Activated naive CD4-positive, alpha-beta T cell (primary cell): ENCODE data around the gene PPARA.

Experiments
- DNase-seq, 4 experiments: peaks; one replicate each; lab custom pipeline; 2025; lab: John Stamatoyannopoulos, UW

The PPARA gene

GRCh38 chr22:46150034-46150654 is at the start of gene PPARA:
Gene PPARA, plus strand, starts transcription at chr22:46150526. Its CDS starts 47,858 bp downstream, at chr22:46198384.
- peak; percentile 42 to 85 (median 54) for DNase-seq

DNA sequence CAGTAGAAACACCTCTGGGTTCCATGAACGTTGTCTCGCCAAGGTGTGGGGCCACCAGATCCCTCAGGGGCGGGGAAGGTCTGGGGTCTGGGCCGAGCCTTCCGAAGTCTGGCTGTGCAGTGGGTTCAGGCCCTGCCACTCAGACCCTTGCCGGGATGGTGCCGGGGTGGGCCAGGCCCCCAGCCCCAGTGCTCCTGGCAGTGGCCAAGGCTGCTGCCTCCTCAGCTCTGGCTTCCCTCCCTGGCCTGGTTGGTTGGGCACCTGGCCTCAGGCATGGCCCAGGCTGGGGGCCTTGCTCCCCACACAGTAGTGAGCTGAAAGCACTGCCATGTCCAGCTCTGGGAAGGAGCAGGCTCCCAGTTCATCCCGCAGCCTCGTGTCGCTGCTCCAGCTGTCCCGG is 48.2 kb upstream of the PPARA start:
- no peak for DNase-seq

GRCh38 chr22:46102752-46103151 is 47.6 kb upstream of the PPARA start:
- no peak for DNase-seq

DNA sequence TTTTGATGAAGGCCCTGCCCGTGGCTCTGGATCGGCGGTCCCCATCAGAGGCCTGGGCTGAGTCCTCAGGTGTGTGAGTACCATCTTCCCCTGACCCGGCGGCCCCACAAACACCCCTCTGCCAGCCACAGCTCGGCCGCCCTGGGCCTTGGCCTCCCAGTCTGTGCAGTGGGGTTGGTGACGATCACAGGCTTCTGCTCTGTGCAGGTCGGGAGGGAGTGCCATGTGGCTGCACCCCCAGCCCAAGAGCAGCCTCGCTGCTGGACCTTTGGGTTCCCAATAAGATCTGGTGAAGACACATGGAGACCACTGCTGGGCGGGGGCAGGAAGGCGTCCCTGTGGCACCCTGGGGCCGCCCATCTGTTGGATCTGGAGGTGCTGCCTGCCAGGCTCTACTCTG is 47.1 kb upstream of the PPARA start:
- no peak for DNase-seq

DNA sequence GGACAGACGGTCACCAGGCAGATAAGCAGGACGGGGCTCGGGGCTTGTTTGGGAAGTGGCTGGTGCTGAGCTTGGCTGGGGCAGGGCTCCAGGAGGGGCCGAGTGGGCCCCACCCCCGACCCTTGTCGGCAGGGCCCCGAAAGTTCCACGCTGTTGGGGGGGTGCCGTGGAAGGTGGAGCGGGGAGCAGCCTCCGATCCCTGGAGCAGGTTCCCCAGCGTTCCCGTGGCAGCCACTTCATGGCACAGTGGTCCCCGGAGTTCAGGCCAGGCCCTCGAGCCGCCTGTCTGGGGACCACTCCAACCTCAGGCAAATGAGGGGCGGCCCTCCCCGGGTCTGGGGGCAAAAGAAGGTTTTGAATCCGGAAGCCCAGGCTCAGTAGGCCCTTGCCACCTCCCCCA is 46.7 kb upstream of the PPARA start:
- DNase-seq = no peak

DNA sequence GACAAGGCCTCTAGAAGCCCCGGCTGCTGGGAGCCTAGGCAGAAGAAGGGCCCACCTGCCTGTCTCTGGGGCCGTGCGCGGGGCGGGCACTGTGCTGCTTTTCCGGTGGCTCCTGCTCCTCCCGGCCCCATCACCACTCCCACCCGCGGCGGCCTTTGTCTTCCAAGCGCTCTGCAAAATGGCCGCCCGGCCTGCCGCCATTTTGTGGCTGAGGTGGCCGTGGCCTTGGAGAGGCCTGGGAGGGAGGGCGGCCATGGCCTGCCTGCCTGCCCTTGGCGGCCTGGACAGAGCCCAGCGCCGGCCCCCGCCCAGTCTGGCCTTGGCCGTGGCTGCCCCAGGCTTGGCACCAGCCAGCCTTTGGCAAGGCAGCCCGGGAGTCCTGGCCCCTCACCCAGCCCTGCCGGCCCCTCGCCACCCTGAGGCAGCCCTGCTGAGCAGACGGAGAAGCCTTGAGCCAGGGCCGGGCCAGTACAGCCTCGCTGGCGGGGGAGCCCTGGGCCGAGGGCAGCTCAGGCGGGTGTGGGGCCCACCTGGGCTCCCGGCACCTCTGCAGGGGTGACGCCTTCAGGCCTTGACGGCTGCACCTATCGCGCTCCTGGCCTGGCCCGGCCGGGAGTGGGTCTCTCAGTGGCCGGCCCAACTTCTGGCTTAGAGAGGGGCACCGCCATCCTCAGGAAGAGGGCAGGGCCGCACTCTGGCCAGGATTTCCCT is 46.0 kb upstream of the PPARA start:
- DNase-seq = no peak

GRCh38 chr22:46104881-46105493 is 45.3 kb upstream of the PPARA start:
- no peak for DNase-seq

GRCh38 chr22:46105494-46106278 is 44.6 kb upstream of the PPARA start:
- no peak for DNase-seq

DNA sequence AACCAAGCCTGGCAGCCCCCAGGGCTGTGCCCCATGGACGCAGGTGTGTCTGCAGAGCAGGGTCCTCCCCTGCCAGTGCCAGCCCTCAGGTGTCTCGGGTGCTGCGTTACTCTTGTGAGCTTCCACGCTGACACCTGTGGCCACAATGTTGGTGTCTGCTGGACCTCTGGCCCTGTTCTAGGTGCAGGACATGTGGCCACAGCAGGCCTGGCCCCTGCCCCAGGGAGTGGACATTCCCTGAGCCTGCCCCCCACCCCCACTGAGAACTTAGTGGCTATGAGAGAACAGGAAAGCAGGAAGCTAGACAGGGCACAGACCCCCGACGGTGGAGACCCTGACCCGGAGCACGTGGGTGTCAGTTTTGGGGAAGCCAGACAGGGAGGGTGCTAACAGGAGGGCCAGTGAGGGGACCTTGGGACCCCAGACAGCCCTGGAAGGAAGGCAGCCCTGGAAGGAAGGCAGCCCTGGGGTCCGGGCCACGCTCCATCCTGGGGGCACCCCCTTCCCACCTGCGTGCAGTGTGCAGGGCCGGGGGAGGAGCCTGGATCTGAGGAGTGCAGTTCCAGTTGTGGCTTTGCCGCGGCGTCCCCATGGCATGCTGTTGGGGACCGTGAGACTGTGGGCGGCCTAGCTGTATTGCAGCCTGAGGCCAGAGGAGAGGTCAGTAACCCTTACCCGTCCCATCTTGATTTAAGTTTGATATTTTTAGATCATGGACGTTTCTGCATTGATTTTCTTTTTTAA is 43.9 kb upstream of the PPARA start:
- DNase-seq = no peak

GRCh38 chr22:46107089-46107664 is 43.1 kb upstream of the PPARA start:
- DNase-seq = no peak

GRCh38 chr22:46107753-46108563 is 42.4 kb upstream of the PPARA start:
- DNase-seq = no peak

DNA sequence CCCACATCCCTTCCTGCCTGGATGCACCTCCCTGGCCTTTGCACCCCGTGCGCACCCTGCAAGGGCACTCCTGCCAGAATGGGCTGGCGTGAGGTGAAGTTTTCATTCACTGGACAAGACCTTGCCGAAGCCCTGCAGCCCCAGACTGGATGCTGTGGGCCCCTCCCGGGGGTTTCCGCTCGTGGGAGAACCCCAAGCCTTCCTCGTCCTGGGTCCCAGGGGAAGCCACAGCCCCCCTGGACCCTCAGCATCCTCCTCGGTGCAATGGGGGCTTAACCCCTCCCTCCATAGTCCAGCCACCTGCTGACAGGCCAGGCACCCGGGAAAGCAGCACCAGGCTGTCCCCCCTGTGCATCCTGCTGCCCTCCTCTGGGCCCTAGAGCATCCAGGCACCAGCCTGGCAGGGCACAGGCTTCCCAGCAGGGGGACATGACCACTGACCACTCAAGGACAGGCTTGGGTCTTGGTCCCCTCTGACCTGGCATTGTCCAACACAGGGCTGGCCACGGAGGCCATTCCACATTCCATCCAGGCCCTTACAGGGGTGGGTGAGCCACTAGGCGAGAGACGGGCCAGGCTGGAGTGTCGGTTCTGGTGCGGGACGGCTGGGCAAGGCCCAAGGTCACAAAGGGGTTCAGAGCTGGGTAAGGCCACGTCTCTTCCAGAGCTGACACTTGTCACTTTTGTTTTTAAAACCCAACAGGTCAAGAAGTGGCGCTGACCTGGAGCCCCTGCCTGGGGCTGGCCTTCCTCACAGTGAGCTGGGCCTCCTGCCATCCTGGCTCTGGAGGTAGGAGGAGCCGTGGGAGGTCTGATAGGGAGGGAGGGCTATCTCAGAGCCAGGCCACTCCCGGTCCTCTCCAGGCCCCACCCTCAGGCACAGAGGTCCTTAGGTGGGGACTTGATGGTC is 41.5 kb upstream of the PPARA start:
- no peak for DNase-seq

DNA sequence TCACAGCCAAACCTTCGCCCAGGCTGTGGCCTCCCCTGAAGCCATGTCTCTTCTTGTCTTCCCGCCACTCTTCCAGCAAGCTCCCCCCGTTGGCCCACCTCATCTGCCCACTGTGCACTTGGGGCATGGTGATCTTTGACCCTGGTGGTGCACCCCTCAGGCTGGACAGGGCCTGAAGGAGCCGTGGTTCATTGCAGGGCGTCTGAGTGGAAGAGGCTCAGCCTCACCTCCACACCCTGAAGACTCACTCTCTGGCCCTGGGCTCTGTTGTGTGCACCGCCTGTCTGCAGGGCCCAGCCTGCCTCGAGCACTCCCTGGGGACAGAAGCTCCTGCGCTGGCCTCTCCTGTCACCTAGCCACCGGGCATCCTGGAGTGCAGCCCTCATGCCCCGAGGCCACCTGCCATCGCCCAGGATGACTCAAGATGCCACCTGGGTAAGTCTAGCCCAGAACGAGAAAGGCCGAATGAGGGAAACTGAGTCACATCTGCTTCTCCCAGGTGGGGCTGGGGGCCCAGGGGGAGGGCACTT is 40.8 kb upstream of the PPARA start:
- no peak for DNase-seq

GRCh38 chr22:46110215-46110614 is 40.1 kb upstream of the PPARA start:
- no peak for DNase-seq

- DNase-seq = no peak
These were observed 38.5 kb upstream of the PPARA start for GRCh38 chr22:46111645-46112306.

DNA sequence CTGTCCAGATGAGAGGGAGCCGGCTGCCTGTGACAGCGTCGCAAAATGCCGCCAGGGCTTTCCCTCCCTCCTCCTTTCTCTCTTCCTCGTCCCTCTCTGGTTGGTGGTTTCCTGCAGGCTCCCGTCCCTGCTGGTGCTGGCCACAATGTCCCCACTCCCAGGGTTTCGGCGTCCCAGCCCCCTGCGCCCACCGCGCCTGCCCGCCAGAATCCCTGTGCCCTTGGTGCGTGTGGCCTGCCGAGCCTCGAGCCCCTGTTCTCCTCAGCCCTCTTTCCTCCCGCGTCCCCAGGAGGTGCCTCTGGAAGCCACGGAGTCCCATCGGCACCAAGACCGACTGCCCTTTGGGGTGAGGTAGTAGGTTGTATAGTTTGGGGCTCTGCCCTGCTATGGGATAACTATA is 37.9 kb upstream of the PPARA start:
- no peak for DNase-seq

GRCh38 chr22:46113110-46113909 is 37.0 kb upstream of the PPARA start:
- no peak for DNase-seq
